Measurements from ENCODE around the gene SATB2.

The SATB2 gene

DNA sequence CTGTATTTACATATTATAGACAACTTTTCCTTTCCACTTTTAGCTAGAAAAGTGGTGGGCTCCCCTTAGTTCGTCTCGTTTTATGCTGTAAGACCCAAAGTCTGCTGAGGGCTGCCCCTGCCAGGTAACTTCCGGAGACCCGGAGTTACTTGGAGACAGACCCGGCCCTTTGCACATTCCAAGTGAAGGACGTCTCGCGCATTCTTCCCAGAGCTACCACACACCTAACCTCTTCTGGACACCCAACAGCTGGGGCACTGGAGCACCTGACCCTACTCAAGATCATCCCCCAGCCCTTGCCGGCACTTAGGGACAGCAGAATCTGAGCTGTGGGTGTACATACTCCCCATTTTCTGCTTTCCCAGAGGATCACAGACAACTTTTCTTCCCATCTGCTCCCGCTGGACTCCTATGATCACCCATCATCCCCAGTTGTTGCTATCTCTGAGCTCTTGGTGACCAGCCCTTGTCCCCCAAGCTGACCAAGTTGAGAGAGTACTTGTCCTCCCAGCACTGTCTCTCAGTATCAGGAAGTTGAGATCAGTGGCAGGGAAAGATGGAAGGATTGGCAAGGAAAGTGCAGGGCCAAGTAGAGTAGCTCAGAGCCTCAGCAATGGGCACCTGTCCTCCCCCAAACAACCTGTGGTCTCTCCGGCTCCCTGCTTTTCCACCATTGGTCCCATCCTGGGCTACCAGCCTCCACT is 8.4 kb upstream of the SATB2 start:
- DNase-seq (ENCODE audit: low read depth): no peak

DNA sequence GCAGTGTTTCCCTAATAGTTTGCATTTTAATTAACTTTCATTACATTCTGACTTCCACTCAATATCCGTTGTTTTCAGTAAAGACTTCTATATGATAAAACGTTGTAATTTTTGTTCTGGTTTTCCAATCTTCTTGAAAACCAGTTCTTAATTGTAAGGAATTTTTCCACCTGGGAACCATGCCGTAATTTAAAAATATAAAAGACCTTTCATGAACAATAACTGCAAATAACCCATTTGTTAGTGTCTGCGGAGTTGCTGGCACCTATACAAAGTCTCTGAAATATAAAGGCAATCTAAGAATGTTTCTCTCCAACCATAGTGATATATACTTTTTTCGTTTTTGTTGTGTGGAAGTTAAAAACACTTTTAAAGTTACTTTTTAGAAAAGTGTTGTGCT is 7.7 kb upstream of the SATB2 start:
- DNase-seq (ENCODE audit: low read depth): no peak

DNA sequence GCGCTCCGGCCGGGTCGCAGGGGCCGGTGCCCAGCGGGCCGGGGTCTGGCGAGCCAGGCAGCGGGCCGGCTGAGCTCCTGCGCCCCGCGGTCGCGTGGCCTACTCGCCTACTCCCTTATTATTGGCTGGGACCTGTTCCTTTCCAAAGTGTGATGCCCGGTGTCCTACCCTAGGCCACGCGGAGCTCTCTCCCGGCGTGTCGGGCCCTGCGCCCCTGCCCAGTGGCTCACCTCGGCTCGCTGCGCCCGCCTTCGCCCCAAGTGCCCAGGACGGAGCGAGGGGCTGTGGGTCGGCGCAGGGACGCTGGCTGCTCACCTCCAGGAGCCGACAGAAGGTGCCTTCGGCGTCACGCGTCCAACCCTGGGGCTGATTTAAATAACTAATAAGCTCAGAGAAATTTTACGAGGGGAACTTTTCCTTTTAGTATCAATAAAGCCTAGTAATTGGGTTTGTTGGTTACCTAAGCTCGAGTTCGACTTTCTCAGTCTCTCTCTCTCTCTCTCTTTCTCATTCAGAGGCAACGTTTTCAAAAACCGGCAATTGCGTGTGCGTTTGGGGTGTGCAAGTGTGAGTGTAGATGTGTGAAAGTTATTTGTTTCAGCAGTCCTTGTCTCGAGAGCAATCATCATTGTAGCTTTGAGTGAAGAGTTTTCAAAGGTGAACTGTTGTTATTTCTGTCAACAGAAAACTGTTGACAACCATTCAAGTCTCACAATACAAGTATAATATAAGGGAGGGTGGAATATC is 7.0 kb upstream of the SATB2 start:
- DNase-seq (ENCODE audit: low read depth): no peak

DNA sequence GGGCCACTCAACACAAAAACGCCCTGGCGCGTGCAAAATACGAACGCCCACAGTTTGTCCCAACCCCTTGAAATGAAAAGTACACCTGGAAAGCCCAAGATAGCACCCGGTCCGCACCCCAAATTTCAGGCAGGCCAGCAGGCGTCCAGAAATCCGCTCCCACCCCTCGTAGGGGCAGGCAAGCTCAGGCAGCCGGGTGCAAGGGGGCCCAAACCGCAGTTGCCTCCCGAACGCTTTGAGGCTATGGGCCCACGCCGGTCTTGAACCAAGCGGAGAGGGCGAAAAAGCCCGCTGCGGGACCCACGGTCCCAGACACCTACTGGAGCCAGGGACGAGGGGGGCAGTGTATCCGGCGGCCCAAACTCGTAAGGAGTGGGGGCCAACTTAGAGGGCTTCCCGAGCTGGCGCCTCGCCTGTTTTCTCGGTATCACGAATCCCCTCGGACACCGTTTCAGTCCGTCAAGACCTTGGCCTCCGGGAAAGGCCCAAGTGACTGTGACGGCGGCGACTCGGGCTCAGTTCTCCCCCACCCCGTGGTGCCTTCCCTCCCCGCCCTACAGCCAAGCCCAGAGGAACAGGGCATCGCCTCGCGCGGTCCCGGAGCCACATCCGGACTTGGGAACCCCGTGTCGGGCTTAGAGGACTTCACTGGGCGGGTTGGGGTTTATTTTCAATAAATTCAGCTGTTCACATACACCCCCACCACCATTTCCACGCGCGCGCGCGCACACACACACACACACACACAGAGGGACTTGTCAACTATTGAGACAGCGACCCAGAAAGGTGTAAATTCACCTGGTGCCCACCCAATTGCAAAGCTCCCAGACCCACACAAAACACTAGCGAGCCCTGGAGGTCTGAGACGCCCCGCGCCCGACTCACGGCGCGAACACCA is 6.2 kb upstream of the SATB2 start:
- no peak for DNase-seq (ENCODE audit: low read depth)

DNA sequence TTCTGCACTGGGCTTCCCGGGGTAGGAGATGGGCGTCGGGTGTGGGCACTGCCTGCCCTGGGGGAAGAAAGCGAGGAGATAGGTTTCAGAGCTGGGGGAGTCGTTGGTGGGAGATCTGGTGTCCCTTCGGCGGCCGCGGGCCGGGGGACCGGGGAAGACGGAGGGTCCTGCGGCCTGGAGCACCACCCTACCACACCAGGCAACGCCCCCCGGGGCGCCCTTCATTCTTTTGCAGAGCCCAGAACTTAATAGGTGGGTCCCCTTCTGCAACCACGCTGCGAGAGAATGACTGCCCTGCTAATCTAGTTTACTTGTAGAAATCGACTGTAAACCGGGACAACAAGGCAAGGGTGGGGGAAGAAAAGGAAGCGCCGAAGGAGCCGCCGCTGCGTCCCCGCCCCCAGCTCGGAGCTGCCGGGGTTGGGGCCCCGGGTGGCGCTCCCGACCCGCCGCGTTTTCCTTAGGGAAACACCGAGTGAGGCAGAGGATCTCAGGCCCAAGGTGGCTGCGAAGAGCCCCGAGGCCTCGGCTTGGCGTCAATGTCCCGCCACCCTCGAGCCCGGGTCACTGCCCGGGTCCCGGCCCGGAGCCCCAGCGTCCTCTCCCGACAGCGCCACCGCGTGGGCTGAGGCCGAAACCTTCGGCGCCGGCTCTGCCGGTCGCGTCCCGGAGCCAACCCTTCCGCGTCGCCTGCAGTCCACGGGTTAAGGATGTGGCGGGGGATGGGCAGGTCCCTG is 5.4 kb upstream of the SATB2 start:
- peak; percentile 71 for DNase-seq (ENCODE audit: low read depth)

DNA sequence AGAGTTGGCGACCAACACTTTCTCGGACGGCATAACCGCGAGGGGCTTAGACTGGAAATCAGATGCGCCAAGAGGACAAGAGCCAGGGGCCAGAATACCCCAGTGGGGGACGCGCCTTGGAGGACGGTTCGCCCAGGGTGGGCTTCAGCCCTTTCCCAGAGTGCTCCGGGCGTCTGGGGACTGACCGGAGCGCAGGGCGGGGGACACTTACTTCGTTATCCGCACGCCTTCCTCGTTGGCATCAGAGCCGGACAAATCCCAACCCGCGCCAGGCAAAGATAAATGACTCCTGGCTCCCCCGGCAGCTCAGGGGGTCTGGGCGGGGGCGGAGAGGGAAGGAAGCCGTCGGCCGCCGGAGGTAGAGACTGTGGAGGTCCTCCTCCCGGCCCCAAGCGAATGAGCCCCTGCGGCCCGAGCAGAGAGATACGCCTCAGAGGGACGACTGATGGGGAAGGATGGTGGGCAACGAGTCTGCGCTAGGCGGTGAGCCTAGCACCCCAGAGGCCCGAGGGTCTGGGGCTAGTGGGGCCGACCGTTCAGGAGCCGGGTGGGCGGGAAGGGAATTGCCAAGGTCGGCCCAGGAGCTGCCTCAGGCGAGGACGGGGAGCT is 4.7 kb upstream of the SATB2 start:
- no peak for DNase-seq (ENCODE audit: low read depth)

DNA sequence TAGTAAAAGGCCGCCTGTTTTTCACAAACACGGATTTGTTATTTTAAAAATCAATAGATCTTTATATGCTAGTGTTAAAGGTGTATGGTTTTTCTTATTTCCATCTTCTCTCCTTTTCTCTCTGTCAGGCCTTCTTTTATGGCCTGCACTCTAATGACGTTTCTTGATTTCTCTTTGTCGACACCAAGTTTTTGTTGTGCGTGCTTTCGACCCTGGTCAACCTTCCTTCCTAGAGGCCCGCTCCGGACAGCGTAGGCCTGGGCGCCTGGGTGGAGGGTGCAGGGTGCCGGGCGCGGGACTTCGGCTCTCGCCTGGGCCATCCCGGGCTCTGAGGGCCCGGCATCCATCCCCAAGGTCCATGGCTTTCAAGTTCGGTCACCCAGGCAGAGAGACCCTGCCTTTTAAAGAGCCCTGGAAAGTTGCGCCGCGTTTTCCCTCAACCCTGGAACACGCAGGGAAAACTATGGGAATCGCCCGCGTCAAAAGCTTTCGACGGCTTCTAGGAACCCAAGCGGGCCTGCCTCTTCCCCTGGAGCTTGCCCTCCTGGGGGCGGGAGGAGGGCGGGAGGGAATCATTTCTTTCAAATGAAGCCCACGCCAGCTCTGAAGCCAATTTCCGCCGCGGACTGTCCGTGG is 4.1 kb upstream of the SATB2 start:
- DNase-seq (ENCODE audit: low read depth): no peak

DNA sequence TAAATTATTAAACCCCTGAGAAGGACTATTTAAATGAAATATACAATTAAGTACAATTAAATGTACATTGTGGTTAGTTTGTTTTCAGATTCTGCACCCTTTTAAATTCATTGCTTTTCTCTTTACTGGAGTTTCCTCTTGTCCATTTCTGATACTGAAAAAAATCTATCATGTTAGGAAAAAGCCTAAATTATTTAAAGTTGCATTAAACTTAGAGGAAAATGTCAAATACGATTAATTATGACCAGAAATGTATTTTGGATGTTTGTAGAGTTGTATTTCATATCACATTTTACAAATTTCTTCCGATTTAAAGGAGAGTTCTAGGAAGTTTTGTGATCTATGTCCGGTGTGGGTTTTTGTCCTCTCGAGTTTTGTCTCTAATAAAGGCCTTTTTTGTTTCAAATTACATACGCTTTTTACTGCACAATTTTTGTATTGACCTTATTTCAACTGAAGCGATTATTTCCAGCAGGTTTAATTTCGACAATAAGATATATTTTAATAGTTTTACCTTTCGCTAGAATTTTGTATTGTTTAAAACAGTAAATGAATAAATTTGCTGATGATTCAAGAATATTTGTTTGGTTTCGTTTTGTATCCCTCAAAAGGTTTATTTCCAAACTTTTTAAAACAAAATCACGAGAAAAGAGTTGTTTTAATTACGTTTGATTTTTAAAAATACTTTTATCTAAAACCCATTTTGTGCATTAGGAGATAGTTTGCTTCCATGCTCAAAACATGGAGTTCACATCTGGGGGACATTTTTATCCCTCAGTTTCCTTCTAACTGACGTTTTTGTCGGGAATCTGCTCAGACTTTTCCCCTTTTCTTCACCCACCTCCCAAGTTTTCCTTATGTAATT is 3.3 kb upstream of the SATB2 start:
- no peak for DNase-seq (ENCODE audit: low read depth)

DNA sequence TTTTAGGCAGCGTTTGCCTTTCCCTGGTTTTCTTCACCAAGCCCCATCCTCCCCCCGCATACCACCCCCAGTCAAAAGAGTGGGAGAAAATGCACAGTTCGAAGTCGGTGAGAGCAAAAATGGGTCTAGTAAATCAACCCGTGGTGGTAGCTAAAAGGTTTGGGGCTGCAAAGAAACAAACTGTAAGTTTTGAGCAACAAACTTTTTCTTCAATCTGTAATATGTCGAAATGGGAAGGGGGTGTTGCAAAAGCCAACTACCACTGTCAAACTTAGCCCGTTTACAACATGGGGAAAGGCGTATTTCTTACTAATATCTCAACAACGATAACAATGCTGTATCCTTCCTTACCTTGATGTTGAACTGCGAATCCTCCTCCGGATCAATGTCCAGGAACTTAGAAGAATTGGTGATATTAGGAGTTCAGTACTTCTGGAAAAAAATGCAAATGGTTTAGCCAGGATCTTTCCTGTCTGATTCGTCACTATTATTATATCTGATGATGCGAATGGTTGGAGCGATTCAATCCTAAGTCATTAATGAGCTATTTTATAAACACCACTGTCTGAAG is 2.4 kb upstream of the SATB2 start:
- DNase-seq (ENCODE audit: low read depth): no peak

DNA sequence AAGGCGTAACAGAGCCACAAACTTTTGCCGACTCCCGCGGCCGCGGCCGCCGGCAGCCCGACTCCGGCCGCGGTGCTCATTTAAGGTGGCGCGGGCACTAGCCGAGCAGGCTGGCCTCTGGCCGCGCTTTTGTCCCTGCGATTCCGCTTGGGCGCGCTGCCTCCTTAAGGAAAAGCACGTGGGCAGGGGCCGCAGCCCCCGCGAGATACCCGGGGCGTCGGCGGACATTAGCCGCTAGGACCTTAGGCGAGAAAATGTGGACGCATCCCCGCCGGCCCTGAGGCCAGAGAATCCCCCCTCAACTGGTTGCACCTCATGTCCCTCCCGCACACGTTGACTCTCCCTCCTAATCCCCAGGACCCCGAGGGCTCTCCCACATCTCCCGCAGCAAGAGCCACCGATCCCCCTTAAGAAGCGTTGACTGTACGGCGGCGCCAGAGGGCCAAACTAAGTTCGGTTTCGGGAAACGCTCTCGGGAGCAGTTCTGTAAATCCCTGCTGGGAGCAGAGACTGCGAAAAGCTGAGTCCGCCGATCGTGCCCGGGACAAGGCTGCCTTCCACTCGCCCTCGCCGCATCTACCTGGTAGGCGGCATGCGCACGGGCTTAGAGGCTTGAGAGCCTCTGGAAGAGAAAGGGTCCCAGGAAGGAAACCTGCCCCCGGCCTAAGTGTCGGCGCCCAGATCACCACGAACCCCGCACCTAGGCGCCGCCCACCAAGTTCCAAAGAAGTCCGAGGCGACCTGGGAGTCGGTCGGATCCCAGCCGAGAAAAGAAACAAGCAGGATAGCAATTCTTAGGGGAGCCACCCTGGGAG is 1.8 kb upstream of the SATB2 start:
- no peak for DNase-seq (ENCODE audit: low read depth)

DNA sequence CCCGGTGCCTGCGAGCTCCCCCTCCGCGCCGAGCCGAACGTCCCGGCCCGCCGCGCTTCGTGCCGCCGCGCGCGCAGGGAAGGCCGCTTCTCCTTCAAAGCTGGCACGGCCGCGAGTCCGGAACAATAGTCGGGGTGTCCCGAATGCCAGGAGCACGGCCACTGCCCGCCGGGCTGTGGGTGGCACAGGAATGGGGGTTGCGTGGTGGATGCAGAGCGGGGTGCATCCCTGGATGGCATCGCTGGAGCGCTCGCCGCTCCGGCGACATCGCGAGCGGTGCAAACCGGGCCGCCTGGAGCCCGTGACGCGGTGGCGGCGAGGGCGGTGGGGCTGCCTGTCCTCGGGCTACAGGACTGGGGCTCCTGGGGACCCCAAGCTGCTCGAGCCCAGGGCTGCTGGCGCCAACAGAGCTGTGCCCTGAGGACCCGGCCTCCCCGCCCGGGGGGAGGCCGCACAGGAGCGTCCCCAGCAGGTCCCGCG is 1.1 kb upstream of the SATB2 start:
- no peak for DNase-seq (ENCODE audit: low read depth)

DNA sequence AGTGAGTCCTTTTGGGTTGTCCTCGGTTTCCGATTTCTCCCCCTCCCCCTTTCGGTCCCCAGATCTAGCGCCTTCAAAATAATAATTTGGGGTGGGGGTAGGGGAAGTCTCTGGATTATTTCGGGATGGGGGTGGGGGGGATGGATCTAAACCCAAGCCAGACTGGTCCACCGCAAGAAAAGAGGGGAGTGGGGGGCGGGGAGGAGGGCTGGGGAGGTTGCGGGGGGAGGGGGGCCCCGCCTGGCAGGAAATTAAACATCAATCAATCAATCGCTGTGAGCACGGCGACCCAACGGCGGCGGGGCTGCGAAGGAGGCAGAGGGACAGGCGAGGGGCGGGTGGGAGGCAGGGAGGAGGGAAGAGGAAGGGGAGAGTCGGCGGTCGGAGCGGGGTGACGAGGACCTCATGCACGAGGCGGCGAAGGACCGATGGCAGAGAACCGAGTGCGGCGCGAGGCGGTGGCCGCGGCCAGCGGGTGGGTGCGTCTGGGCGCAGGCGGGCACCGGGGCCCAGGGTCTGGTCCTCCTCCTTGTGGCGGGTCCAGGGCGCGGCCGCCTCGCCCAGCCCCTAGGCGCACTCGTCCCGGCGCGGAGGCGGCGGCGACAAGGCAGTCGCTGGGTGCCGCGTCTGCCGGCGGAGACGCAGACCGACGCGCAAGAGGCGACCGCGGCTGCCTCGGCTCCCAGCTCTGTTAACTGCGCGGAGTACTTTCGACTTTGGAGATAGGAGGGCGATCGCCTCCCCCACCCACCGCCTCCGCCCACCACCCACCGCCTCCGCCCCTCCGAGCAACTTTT is 468 bp upstream of the SATB2 start:
- no peak for DNase-seq (ENCODE audit: low read depth)

DNA sequence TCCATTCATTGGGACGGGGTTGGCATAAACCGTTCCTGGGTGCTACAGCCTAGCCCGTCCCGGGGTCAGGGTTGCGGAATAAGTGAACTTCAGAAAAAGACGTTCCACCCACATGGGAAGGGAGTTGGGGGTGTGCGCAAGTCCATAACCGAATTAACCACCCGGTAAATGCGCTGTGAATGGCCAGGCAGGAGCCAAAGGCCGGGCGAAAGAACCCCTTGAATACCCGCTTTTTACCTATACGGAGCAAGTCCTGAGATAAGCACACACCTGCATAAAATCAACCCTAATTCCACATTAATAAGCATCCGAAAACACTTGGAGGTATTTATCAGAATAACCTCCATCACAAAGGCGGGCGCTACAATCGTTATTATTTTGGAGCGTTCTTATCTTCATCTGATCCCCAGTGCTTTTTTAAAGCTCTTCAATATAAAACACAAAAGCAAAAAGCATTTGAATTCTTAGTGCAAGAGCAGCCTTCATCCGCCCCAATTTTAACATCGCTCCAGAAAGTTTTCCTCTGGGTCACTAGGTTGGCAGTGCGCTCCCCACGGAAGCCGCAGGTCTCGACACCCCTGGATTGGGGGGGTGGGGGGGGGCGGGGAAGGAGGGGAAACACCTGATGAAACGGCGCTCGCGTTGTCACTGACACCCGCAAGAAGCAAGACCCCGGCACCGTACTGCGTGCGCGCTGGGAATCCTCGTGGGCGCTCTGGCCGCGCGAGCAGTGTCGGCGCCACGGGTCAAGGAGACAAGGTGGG is 1.2 kb downstream of the SATB2 start:
- DNase-seq (ENCODE audit: low read depth): no peak

DNA sequence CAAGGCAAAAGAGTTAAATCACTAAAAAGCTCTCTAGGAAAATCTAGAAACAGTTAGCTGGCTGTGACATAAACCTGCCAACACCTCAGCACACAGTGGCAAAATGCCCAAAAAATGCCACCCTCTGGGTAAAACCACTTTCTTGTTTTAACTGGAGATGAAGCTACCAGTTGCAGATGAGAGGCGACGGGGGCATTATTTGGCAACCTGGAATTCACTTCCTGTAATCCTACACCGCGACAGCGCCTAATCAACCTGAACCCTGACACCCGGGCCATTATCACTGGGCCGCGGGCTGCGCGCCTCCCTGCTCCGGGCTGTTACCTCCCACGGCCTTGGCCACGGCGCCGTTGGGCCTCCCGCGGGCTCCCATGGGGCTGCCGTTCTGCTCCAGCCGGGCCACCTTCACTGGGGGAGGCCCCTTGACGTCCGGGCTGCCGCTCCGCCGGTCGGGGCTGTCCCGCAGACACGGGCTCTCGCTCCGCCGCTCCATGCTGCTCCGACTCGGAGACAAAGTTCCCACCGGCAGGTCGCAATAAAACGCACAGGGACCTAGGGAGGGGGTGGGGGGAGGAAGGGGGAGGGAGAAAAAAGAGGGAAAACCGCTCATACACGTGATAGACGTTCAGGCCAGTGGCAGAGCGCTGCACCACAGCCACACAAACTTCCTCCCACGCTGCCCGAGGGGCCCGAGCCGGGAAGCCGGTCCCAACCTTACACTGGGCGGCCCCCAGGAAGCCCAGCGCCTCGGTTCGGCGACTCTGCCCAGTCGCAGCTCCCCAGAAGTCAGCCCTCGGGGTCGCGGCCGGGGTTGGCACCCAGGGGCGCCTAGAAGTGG is 2.0 kb downstream of the SATB2 start:
- DNase-seq (ENCODE audit: low read depth): no peak

DNA sequence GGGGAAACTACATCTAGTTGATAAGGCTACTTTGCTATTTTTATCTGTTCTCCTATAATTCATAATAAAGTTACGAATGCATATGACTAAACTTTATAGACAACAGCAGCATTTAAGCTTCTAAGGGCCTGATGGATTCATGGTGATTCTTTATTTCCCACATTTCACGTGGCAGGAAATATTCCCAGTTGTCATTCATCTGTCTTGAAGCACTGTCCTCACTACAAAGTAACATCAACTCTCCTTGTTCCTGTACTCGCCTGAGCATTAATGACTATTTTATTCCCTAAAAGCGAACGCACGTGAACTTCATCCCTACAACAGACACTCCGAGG is 2.6 kb downstream of the SATB2 start:
- no peak for DNase-seq (ENCODE audit: low read depth)

DNA sequence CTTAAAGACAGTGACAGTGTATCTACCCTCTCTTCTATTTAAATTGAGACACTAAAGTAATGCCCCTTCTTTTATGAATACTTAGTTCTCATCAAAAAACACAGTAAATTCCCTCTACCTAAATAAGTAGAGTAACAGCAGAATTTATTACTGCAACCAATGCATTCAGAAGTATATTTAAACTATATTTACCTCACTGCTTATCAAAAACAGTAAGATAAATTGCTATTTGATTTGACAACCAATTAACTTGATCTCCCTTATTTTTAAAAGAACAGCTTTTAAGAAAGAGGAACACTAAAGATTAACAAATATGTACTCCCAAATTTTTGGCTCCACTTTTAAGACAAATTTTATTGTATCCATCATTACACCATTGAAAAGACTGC is 4.8 kb downstream of the SATB2 start:
- DNase-seq (ENCODE audit: low read depth): no peak
